GM19035 (cell line): ENCODE measurements around the gene PPY.
"Not testable (repeated sequence)": the region's sequence is repeated elsewhere in the genome, so short reads cannot be mapped to it uniquely, and the experiment has no call there.

Source experiments
- ATAC-seq: cut with Tn5 transposase; IDR thresholded peaks from one replicate; pipeline ENCODE4 v1.9.1; 2021; ENCODE audit not compliant: unreplicated experiment

Gene PPY

GRCh38 chr17:43942051-43942685, at the start of gene PPY:
Gene PPY (minus strand): TSS chr17:43942476. CDS start chr17:43941654, 822 bp downstream.
- no peak for ATAC-seq

GRCh38 chr17:43988301-43988700, 46.0 kb upstream of the PPY start:
- ATAC-seq, result no peak

GRCh38 chr17:43987131-43988021, 45.1 kb upstream of the PPY start:
- no peak for ATAC-seq

- no peak for ATAC-seq
These were observed 44.1 kb upstream of the PPY start for GRCh38 chr17:43986225-43986981.

GRCh38 chr17:43984521-43984920, 42.2 kb upstream of the PPY start:
- no peak for ATAC-seq

GRCh38 chr17:43983515-43984411, 41.5 kb upstream of the PPY start:
- ATAC-seq, result no peak

- no peak for ATAC-seq
These were observed 40.9 kb upstream of the PPY start for GRCh38 chr17:43983196-43983514.

- ATAC-seq, result no peak
These were observed 39.9 kb upstream of the PPY start for GRCh38 chr17:43982171-43982570.

GRCh38 chr17:43979671-43980070, 37.4 kb upstream of the PPY start:
- ATAC-seq, result no peak

- ATAC-seq, result no peak
These were observed 36.7 kb upstream of the PPY start for GRCh38 chr17:43979011-43979410.

GRCh38 chr17:43978078-43978477, 35.8 kb upstream of the PPY start:
- no peak for ATAC-seq

GRCh38 chr17:43976963-43977837, 34.9 kb upstream of the PPY start:
- ATAC-seq, result no peak

- ATAC-seq, result no peak
These were observed 33.6 kb upstream of the PPY start for GRCh38 chr17:43975898-43976297.

GRCh38 chr17:43974382-43975266, 32.3 kb upstream of the PPY start:
- no peak for ATAC-seq

GRCh38 chr17:43972444-43973212, 30.4 kb upstream of the PPY start:
- not testable (repeated sequence) for ATAC-seq

- not testable (repeated sequence) for ATAC-seq
These were observed 29.2 kb upstream of the PPY start for GRCh38 chr17:43971436-43971835.

GRCh38 chr17:43970366-43970765, 28.1 kb upstream of the PPY start:
- no peak for ATAC-seq

- no peak for ATAC-seq
These were observed 25.1 kb upstream of the PPY start for GRCh38 chr17:43967251-43967875.
